Breast epithelium (tissue), 3 donors: ENCODE results near the gene STX10.

ENCODE experiments used
- POLR2A ChIP-seq: fragments of 450-650 bp; IDR thresholded peaks from one replicate; pipeline ENCODE4 v1.6.1; 2016; ENCODE audit warnings: antibody characterized with exemption, mild to moderate bottlenecking, moderate library complexity
- POLR2AphosphoS5 ChIP-seq, 3 donors: sonication (generic); formaldehyde crosslinking; IDR thresholded peaks; one replicate each; pipeline ENCODE4 v1.6.1; 2017; ENCODE audit warnings: antibody characterized with exemption in 3 of 3
- TF ChIP-seq, protein P1 (sequence below), 3 donors: fragments of 450-650 bp; IDR thresholded peaks; one replicate each; pipeline ENCODE4 v1.5.1; 2016 to 2017; ENCODE audit warnings: antibody characterized with exemption in 3 of 3, mild to moderate bottlenecking in 3 of 3, moderate library complexity in 3 of 3

DNA sequence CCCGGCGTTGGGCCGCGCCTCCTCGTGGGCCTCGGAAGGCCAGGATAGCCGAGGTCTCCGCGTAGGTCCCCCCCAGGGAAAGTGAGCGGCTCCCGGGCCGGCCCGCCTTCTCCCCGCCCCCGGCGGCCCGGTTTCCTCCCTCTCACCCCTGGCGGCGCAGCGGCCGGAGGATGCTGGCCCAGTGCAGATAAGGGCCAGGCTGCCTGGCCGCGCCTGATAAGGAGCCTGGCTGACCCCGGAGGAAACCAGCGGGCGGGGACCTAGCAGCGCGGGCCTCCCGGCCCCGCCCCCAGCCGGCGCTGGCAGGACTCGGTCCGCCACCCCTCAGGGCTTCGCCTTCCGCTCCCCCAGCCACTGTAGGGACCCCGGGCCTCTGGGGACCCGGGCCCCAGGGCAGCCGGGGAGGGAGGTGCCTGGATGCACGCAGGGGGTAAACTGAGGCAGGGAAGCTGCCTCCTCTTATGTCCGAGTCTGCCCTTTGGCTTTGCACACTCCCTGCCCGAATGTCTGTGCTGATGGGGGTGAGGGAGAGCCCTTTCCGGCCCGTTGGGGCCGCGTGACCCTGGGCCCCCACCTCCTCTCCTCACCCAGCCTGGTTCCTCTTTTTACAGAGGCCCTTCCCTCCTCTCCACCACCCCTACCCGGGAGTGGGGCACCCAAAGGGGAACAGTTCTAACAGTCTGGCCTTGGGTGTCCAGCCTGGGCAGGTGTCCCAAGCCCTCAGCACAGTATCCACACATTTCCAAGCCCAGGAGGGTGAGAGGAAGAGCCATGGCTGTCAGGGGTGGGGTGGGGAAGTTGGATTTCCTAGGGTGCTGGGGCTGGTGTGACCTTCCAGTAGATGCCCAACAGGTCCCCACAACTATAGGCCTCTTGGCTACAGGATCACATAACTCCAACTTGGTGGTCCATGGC is 47.3 kb downstream of the STX10 start, which contains the start of gene LYL1:
- TF ChIP-seq, protein P1, sequence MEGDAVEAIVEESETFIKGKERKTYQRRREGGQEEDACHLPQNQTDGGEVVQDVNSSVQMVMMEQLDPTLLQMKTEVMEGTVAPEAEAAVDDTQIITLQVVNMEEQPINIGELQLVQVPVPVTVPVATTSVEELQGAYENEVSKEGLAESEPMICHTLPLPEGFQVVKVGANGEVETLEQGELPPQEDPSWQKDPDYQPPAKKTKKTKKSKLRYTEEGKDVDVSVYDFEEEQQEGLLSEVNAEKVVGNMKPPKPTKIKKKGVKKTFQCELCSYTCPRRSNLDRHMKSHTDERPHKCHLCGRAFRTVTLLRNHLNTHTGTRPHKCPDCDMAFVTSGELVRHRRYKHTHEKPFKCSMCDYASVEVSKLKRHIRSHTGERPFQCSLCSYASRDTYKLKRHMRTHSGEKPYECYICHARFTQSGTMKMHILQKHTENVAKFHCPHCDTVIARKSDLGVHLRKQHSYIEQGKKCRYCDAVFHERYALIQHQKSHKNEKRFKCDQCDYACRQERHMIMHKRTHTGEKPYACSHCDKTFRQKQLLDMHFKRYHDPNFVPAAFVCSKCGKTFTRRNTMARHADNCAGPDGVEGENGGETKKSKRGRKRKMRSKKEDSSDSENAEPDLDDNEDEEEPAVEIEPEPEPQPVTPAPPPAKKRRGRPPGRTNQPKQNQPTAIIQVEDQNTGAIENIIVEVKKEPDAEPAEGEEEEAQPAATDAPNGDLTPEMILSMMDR (IDR thresholded peaks at IDR 0.05): no peak
- TF ChIP-seq POLR2A (no peak), POLR2AphosphoS5 (IDR thresholded peaks at IDR 0.05) (peak in 2 of 3 donors; percentile 39 to 87)
